ENCODE data around the gene DDX59. TPM values are rescaled to one million over a fixed set of nuclear protein-coding genes. Genes with fewer than 3 reads are reported as not detected.

The DDX59 gene
- total RNA-seq, 2 donors from 2014 or later: 22.1 to 23.9 TPM

GRCh38 chr1:200686620-200687019 is 16.9 kb upstream of the DDX59 start:
- Histone ChIP-seq H3K4me1 (ENCODE audit: control insufficient read depth, insufficient read depth, low read length) (no peaks in the 10 kb centered on the region), H3K9me3 (ENCODE audit: control insufficient read depth, low read length) (no peaks in the 10 kb centered on the region), H3K4me3 (ENCODE audit: low read length) (no peak overlapping the region), H3K27ac (ENCODE audit: low read depth, low read length) (no peak overlapping the region), H3K36me3 (ENCODE audit: control insufficient read depth, insufficient read depth, low read length) (no peaks in the 10 kb centered on the region), H3K9ac (ENCODE audit: extremely low read depth, low read length, poor library complexity, severe bottlenecking) (no peak overlapping the region), H3K27me3 (ENCODE audit: control insufficient read depth, insufficient read depth, low read length, poor library complexity, severe bottlenecking) (no peaks in the 10 kb centered on the region)
- H3K4me3 Mint-ChIP-seq: no peak overlapping the region
- no peaks in the 10 kb centered on the region for H3K36me3 Mint-ChIP-seq (ENCODE audit: low read depth)
- no peaks in the 10 kb centered on the region for H3K9me3 Mint-ChIP-seq
- TF ChIP-seq, protein P1, sequence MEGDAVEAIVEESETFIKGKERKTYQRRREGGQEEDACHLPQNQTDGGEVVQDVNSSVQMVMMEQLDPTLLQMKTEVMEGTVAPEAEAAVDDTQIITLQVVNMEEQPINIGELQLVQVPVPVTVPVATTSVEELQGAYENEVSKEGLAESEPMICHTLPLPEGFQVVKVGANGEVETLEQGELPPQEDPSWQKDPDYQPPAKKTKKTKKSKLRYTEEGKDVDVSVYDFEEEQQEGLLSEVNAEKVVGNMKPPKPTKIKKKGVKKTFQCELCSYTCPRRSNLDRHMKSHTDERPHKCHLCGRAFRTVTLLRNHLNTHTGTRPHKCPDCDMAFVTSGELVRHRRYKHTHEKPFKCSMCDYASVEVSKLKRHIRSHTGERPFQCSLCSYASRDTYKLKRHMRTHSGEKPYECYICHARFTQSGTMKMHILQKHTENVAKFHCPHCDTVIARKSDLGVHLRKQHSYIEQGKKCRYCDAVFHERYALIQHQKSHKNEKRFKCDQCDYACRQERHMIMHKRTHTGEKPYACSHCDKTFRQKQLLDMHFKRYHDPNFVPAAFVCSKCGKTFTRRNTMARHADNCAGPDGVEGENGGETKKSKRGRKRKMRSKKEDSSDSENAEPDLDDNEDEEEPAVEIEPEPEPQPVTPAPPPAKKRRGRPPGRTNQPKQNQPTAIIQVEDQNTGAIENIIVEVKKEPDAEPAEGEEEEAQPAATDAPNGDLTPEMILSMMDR (conservative IDR thresholded peaks at IDR 0.05): no peak
- WGBS, 2 experiments (ENCODE audit: insufficient coverage in 1 of 2, insufficient read length in 1 of 2): 42 to 100% methylated on average over 1 to 2 of the region's 2 CpGs
- H3K27ac Mint-ChIP-seq: no peak overlapping the region
- no peaks in the 10 kb centered on the region for H3K27me3 Mint-ChIP-seq (ENCODE audit: insufficient read depth)
- H3K4me1 Mint-ChIP-seq: no peaks in the 10 kb centered on the region
- DNase-seq: no peak

DNA sequence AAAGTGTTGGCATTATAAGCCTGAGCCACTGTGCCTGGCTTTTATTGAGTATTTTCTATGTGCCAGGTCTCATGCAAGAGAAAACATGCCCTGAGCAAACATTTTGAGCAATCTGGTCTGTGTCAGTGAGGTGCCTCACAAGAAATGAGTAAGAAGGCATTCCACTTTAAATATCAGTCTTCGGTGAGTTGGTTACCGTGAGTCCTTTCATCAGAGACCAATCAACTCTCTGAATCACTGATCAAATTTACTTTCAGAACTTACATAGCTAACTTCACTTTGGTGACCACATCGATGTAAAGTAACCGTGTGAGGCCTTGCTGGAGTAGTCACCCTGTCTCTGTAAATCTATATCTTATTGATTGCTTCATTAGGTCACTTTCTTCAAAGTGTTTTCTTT is 14.3 kb upstream of the DDX59 start:
- Histone ChIP-seq H3K4me3 (ENCODE audit: low read length) (no peak overlapping the region), H3K9ac (ENCODE audit: extremely low read depth, low read length, poor library complexity, severe bottlenecking) (no peak overlapping the region), H3K9me3 (ENCODE audit: control insufficient read depth, low read length) (no peaks in the 10 kb centered on the region), H3K36me3 (ENCODE audit: control insufficient read depth, insufficient read depth, low read length) (no peaks in the 10 kb centered on the region), H3K27ac (ENCODE audit: low read depth, low read length) (no peak overlapping the region), H3K27me3 (ENCODE audit: control insufficient read depth, insufficient read depth, low read length, poor library complexity, severe bottlenecking) (no peaks in the 10 kb centered on the region), H3K4me1 (ENCODE audit: control insufficient read depth, insufficient read depth, low read length) (no peaks in the 10 kb centered on the region)
- H3K36me3 Mint-ChIP-seq (ENCODE audit: low read depth): no peaks in the 10 kb centered on the region
- no peaks in the 10 kb centered on the region for H3K9me3 Mint-ChIP-seq
- no peak overlapping the region for H3K4me3 Mint-ChIP-seq
- no peaks in the 10 kb centered on the region for H3K4me1 Mint-ChIP-seq
- TF ChIP-seq, protein P1 (conservative IDR thresholded peaks at IDR 0.05): no peak
- 62 to 70% methylated on average over 3 to 4 of the region's 4 CpGs for WGBS, 2 experiments (ENCODE audit: insufficient coverage in 1 of 2, insufficient read length in 1 of 2)
- H3K27me3 Mint-ChIP-seq (ENCODE audit: insufficient read depth): no peaks in the 10 kb centered on the region
- DNase-seq: no peak
- H3K27ac Mint-ChIP-seq: no peak overlapping the region

GRCh38 chr1:200683298-200683697 is 13.6 kb upstream of the DDX59 start:
- TF ChIP-seq, protein P1 (conservative IDR thresholded peaks at IDR 0.05): no peak
- WGBS, 2 experiments (ENCODE audit: insufficient coverage in 1 of 2, insufficient read length in 1 of 2): no CpG with 5 or more reads among the region's 1 CpG
- H3K9me3 Mint-ChIP-seq: no peaks in the 10 kb centered on the region

More at GRCh38 chr1:200683298-200683697, 13.6 kb upstream of the DDX59 start:
- no peak for DNase-seq
- Mint-ChIP-seq H3K4me1 (no peaks in the 10 kb centered on the region), H3K4me3 (no peak overlapping the region), H3K27ac (no peak overlapping the region), H3K27me3 (ENCODE audit: insufficient read depth) (no peaks in the 10 kb centered on the region), H3K36me3 (ENCODE audit: low read depth) (no peaks in the 10 kb centered on the region)
- Histone ChIP-seq H3K9me3 (ENCODE audit: control insufficient read depth, low read length) (no peaks in the 10 kb centered on the region), H3K4me1 (ENCODE audit: control insufficient read depth, insufficient read depth, low read length) (no peaks in the 10 kb centered on the region), H3K9ac (ENCODE audit: extremely low read depth, low read length, poor library complexity, severe bottlenecking) (no peak overlapping the region), H3K36me3 (ENCODE audit: control insufficient read depth, insufficient read depth, low read length) (no peaks in the 10 kb centered on the region), H3K27me3 (ENCODE audit: control insufficient read depth, insufficient read depth, low read length, poor library complexity, severe bottlenecking) (no peaks in the 10 kb centered on the region), H3K27ac (ENCODE audit: low read depth, low read length) (no peak overlapping the region), H3K4me3 (ENCODE audit: low read length) (no peak overlapping the region)
